Mucosa of descending colon (tissue), 3 donors: Measurements from ENCODE around the gene VARS2. TPM values are rescaled to one million over a fixed set of nuclear protein-coding genes. Genes with fewer than 3 reads are reported as not detected.
"Not testable (repeated sequence)": the region's sequence is repeated elsewhere in the genome, so short reads cannot be mapped to it uniquely, and the experiment has no call there.

Source experiments
- ATAC-seq: fragments of 200-7000 bp; cut with Tn5 transposase; one replicate; pipeline ENCODE4 v1.9.1; 2020; ENCODE audit warnings: mild to moderate bottlenecking, moderate library complexity
- DNase-seq, 3 donors: peaks; one replicate each; pipeline ENCODE4 v3.0.0-alpha.2; 2020
- H3K36me3 ChIP-seq: fragments of 200-600 bp; one replicate; pipeline ENCODE4 v1.8.0; 2021; ENCODE audit warnings: low read depth, mild to moderate bottlenecking
- H3K4me1 ChIP-seq: fragments of 200-600 bp; one replicate; pipeline ENCODE4 v1.8.0; 2021; ENCODE audit warnings: low read depth, mild to moderate bottlenecking
- H3K4me3 ChIP-seq: fragments of 200-600 bp; one replicate; pipeline ENCODE4 v1.8.0; 2021; ENCODE audit warnings: mild to moderate bottlenecking
- H3K9me3 ChIP-seq: fragments of 200-600 bp; one replicate; pipeline ENCODE4 v1.8.0; 2021; ENCODE audit warnings: mild to moderate bottlenecking
- CTCF ChIP-seq: fragments of 200-600 bp; IDR thresholded peaks from one replicate; pipeline ENCODE4 v1.8.0; 2022; ENCODE audit warnings: antibody characterized with exemption, mild to moderate bottlenecking
- intact Hi-C, 2 donors: fragments of 100-400 bp; cut with DNase I in 1 of 2; cut with micrococcal nuclease in 1 of 2; formaldehyde crosslinking; loops; one replicate each; pipeline versions ENCODE4 v1.11.0 to v1.11.1; 2022; cut with DNase I, micrococcal nuclease
- total RNA-seq, 3 donors: library from RNA; stranded (reverse); fragmentation: NEBNext Ultra II Directional in 2 of 3; extraction: Animal tissue kit (Norgen Biotek cat#: 25700) in 2 of 3; gene quantifications; one replicate each; pipeline versions ENCODE4 v1.2.1 to v1.2.4, GENCODE V29; 2021 to 2023
- donor health status: DM: no; HTN: no; CAD: no; lungs with moderate emphysema.
- donor health status: DM: no; HTN: no; CAD: no.
- donor health status: DM: no; HTN: yes; CAD: no.

The VARS2 gene
- total RNA-seq, 3 donors from 2014 or later = 20.9 to 27.6 (median 27.3) TPM

- DNase-seq (peak; percentile 96 to 98 (median 96)), ATAC-seq (peak; percentile 97)
- H3K4me1 ChIP-seq = peaks cover 10% of the 10 kb centered on the region
- TF ChIP-seq CTCF = peak; percentile 11
- intact Hi-C loops = no loop called here
- peak within 1 kb of the TSS; percentile 70 for H3K4me3 ChIP-seq
- no peaks in the 10 kb centered on the region for H3K9me3 ChIP-seq
- H3K36me3 ChIP-seq = peaks cover 3% of the 10 kb centered on the region
These were observed 6.1 kb upstream of the VARS2 start, which contains the start of gene GTF2H4 for GRCh38 chr6:30907758-30908591. Gene GTF2H4, plus strand, starts transcription at chr6:30908207.

- ATAC-seq (no peak), DNase-seq (no peak)
- Histone ChIP-seq H3K36me3 (peaks cover 3% of the 10 kb centered on the region), H3K4me1 (peaks cover 14% of the 10 kb centered on the region), H3K4me3 (peak overlapping the region; percentile 70), H3K9me3 (no peaks in the 10 kb centered on the region)
- TF ChIP-seq CTCF = no peak
- intact Hi-C loops = no loop called here
These were observed 5.3 kb upstream of the VARS2 start for GRCh38 chr6:30908700-30909099.

GRCh38 chr6:30910473-30910872, 3.6 kb upstream of the VARS2 start:
- H3K4me1 ChIP-seq = peaks cover 25% of the 10 kb centered on the region
- H3K4me3 ChIP-seq, ATAC-seq, H3K36me3 ChIP-seq, intact Hi-C loops, H3K9me3 ChIP-seq: not testable (repeated sequence)
- peak in 2 of 3 donors; percentile 23 to 45 for DNase-seq

GRCh38 chr6:30912746-30913520, 1.1 kb upstream of the VARS2 start:
- DNase-seq (peak in 1 of 3 donors; percentile 36), ATAC-seq (no peak)
- Histone ChIP-seq H3K4me1 (peaks cover 25% of the 10 kb centered on the region), H3K4me3 (no peak overlapping the region), H3K36me3 (peaks cover 2% of the 10 kb centered on the region), H3K9me3 (no peaks in the 10 kb centered on the region)
- intact Hi-C loops = no loop called here
- TF ChIP-seq CTCF = no peak

- TF ChIP-seq CTCF = no peak
- H3K9me3 ChIP-seq = no peaks in the 10 kb centered on the region
- no peak for ATAC-seq
- peaks cover 20% of the 10 kb centered on the region for H3K4me1 ChIP-seq
- DNase-seq = no peak
- H3K4me3 ChIP-seq = peak overlapping the region; percentile 24
- H3K36me3 ChIP-seq = no peaks in the 10 kb centered on the region
- intact Hi-C loops = no loop called here
These were observed 340 bp upstream of the VARS2 start for GRCh38 chr6:30913721-30914075.
